ENCODE data around the gene ARFGAP3.

ARFGAP3 gene

GRCh38 chr22:42800451-42801251 lies 56.4 kb downstream of the ARFGAP3 start:
- no peak for DNase-seq
- peaks cover 8 to 41% (median 34%) of the 10 kb centered on the region in 4 experiments for H3K36me3 ChIP-seq (ENCODE audit: control insufficient read depth in 4 of 4, insufficient read depth in 4 of 4, low read length in 3 of 4)
- H3K27me3 ChIP-seq (replicated peaks in 2 of 5; ENCODE audit: control insufficient read depth in 4 of 5, insufficient read depth in 5 of 5, low read length in 4 of 5), result no peaks in the 10 kb centered on the region
- H3K4me3 ChIP-seq (ENCODE audit: control insufficient read depth in 1 of 7, extremely low read depth in 1 of 7, insufficient read depth in 4 of 7, low read depth in 2 of 7, low read length in 6 of 7), result no peak overlapping the region
- H3K4me1 ChIP-seq (ENCODE audit: control extremely low read depth in 1 of 4, control insufficient read depth in 4 of 4, insufficient read depth in 4 of 4, low read length in 3 of 4), result peaks cover 0 to 23% (median 12%) of the 10 kb centered on the region in 4 experiments
- WGBS (ENCODE audit: insufficient coverage), result 94% methylated on average over 9 of the region's 9 CpGs
- CTCF ChIA-PET, result interaction anchor here (1.0 to 1.6 kb wide), 5 partner anchors 16 to 164 kb away, joined by 3 to 4 read pairs (median 4); no protein-coding TSS in a partner anchor
- POLR2A ChIA-PET, result no interaction called here
- no peaks in the 10 kb centered on the region for H3K9me3 ChIP-seq (ENCODE audit: control extremely low read depth in 1 of 5, control insufficient read depth in 4 of 5, insufficient read depth in 2 of 5, low read depth in 1 of 5, low read length in 4 of 5)
- no peak overlapping the region for H3K27ac ChIP-seq (ENCODE audit: insufficient read depth in 1 of 2, low read depth in 1 of 2, low read length in 2 of 2, poor library complexity in 1 of 2, severe bottlenecking in 2 of 2)

- no peaks in the 10 kb centered on the region for H3K9me3 ChIP-seq (ENCODE audit: control extremely low read depth in 1 of 5, control insufficient read depth in 4 of 5, insufficient read depth in 2 of 5, low read depth in 1 of 5, low read length in 4 of 5)
- H3K4me3 ChIP-seq (ENCODE audit: control insufficient read depth in 1 of 7, extremely low read depth in 1 of 7, insufficient read depth in 4 of 7, low read depth in 2 of 7, low read length in 6 of 7), result no peak overlapping the region
- H3K27me3 ChIP-seq (replicated peaks in 2 of 5; ENCODE audit: control insufficient read depth in 4 of 5, insufficient read depth in 5 of 5, low read length in 4 of 5), result no peaks in the 10 kb centered on the region
- ChIA-PET POLR2A (no interaction called here), CTCF (interaction anchor here (1.6 kb wide), 1 partner anchor 20 kb away, joined by 4 read pairs; no protein-coding TSS in a partner anchor)
- peaks cover 10 to 36% (median 29%) of the 10 kb centered on the region in 4 experiments for H3K36me3 ChIP-seq (ENCODE audit: control insufficient read depth in 4 of 4, insufficient read depth in 4 of 4, low read length in 3 of 4)
- peaks cover 0 to 17% (median 9%) of the 10 kb centered on the region in 4 experiments for H3K4me1 ChIP-seq (ENCODE audit: control extremely low read depth in 1 of 4, control insufficient read depth in 4 of 4, insufficient read depth in 4 of 4, low read length in 3 of 4)
- 100% methylated on average over 4 of the region's 8 CpGs for WGBS (ENCODE audit: insufficient coverage)
- DNase-seq, result no peak
- H3K27ac ChIP-seq (ENCODE audit: insufficient read depth in 1 of 2, low read depth in 1 of 2, low read length in 2 of 2, poor library complexity in 1 of 2, severe bottlenecking in 2 of 2), result no peak overlapping the region
These were observed 57.3 kb downstream of the ARFGAP3 start for GRCh38 chr22:42799461-42800405.

GRCh38 chr22:42799061-42799460 lies 58.0 kb downstream of the ARFGAP3 start:
- H3K27ac ChIP-seq (ENCODE audit: insufficient read depth in 1 of 2, low read depth in 1 of 2, low read length in 2 of 2, poor library complexity in 1 of 2, severe bottlenecking in 2 of 2), result no peak overlapping the region
- WGBS (ENCODE audit: insufficient coverage), result 95% methylated on average over 10 of the region's 10 CpGs

GRCh38 chr22:42797011-42797410 lies 60.1 kb downstream of the ARFGAP3 start:
- no peaks in the 10 kb centered on the region for H3K9me3 ChIP-seq (ENCODE audit: control extremely low read depth in 1 of 5, control insufficient read depth in 4 of 5, insufficient read depth in 2 of 5, low read depth in 1 of 5, low read length in 4 of 5)
- H3K4me1 ChIP-seq (ENCODE audit: control extremely low read depth in 1 of 4, control insufficient read depth in 4 of 4, insufficient read depth in 4 of 4, low read length in 3 of 4), result peaks cover 0 to 14% (median 9%) of the 10 kb centered on the region in 4 experiments
- H3K27me3 ChIP-seq (replicated peaks in 2 of 5; ENCODE audit: control insufficient read depth in 4 of 5, insufficient read depth in 5 of 5, low read length in 4 of 5), result no peaks in the 10 kb centered on the region
- POLR2A ChIA-PET, result no interaction called here
- H3K4me3 ChIP-seq (ENCODE audit: control insufficient read depth in 1 of 7, extremely low read depth in 1 of 7, insufficient read depth in 4 of 7, low read depth in 2 of 7, low read length in 6 of 7), result no peak overlapping the region
- H3K36me3 ChIP-seq (ENCODE audit: control insufficient read depth in 4 of 4, insufficient read depth in 4 of 4, low read length in 3 of 4), result peaks cover 13 to 32% (median 24%) of the 10 kb centered on the region in 4 experiments
- peak; percentile 19 to 72 (median 62) for DNase-seq
- CTCF ChIA-PET, result interaction anchor here (0.8 to 2.9 kb wide), 4 partner anchors 10 to 176 kb away, joined by 3 to 10 read pairs (median 4); no protein-coding TSS in a partner anchor
- WGBS (ENCODE audit: insufficient coverage), result 38% methylated on average over 2 of the region's 5 CpGs
- no peak overlapping the region for H3K27ac ChIP-seq (ENCODE audit: insufficient read depth in 1 of 2, low read depth in 1 of 2, low read length in 2 of 2, poor library complexity in 1 of 2, severe bottlenecking in 2 of 2)

More at GRCh38 chr22:42799061-42799460, 58.0 kb downstream of the ARFGAP3 start:
- Histone ChIP-seq H3K9me3 (ENCODE audit: control extremely low read depth in 1 of 5, control insufficient read depth in 4 of 5, insufficient read depth in 2 of 5, low read depth in 1 of 5, low read length in 4 of 5) (no peaks in the 10 kb centered on the region), H3K4me3 (ENCODE audit: control insufficient read depth in 1 of 7, extremely low read depth in 1 of 7, insufficient read depth in 4 of 7, low read depth in 2 of 7, low read length in 6 of 7) (no peak overlapping the region), H3K36me3 (ENCODE audit: control insufficient read depth in 4 of 4, insufficient read depth in 4 of 4, low read length in 3 of 4) (peaks cover 13 to 36% (median 31%) of the 10 kb centered on the region in 4 experiments), H3K27me3 (replicated peaks in 2 of 5; ENCODE audit: control insufficient read depth in 4 of 5, insufficient read depth in 5 of 5, low read length in 4 of 5) (no peaks in the 10 kb centered on the region), H3K4me1 (ENCODE audit: control extremely low read depth in 1 of 4, control insufficient read depth in 4 of 4, insufficient read depth in 4 of 4, low read length in 3 of 4) (peaks cover 0 to 17% (median 9%) of the 10 kb centered on the region in 4 experiments)
- no peak for DNase-seq
- ChIA-PET CTCF (interaction anchor here (1.0 to 2.9 kb wide), 2 partner anchors 18 to 21 kb away, joined by 3 to 10 read pairs; no protein-coding TSS in a partner anchor), POLR2A (no interaction called here)

- DNase-seq, result peak in 1 of 3 donors; percentile 6
- H3K27ac ChIP-seq (ENCODE audit: insufficient read depth in 1 of 2, low read depth in 1 of 2, low read length in 2 of 2, poor library complexity in 1 of 2, severe bottlenecking in 2 of 2), result no peak overlapping the region
- H3K4me3 ChIP-seq (ENCODE audit: control insufficient read depth in 1 of 7, extremely low read depth in 1 of 7, insufficient read depth in 4 of 7, low read depth in 2 of 7, low read length in 6 of 7), result no peak overlapping the region
- CTCF ChIA-PET, result interaction anchor here (0.8 to 2.9 kb wide), 3 partner anchors 11 to 133 kb away, joined by 4 to 10 read pairs (median 4); no protein-coding TSS in a partner anchor
- no peaks in the 10 kb centered on the region for H3K27me3 ChIP-seq (replicated peaks in 2 of 5; ENCODE audit: control insufficient read depth in 4 of 5, insufficient read depth in 5 of 5, low read length in 4 of 5)
- no peaks in the 10 kb centered on the region for H3K9me3 ChIP-seq (ENCODE audit: control extremely low read depth in 1 of 5, control insufficient read depth in 4 of 5, insufficient read depth in 2 of 5, low read depth in 1 of 5, low read length in 4 of 5)
- POLR2A ChIA-PET, result no interaction called here
- peaks cover 0 to 16% (median 9%) of the 10 kb centered on the region in 4 experiments for H3K4me1 ChIP-seq (ENCODE audit: control extremely low read depth in 1 of 4, control insufficient read depth in 4 of 4, insufficient read depth in 4 of 4, low read length in 3 of 4)
- peaks cover 13 to 29% (median 16%) of the 10 kb centered on the region in 4 experiments for H3K36me3 ChIP-seq (ENCODE audit: control insufficient read depth in 4 of 4, insufficient read depth in 4 of 4, low read length in 3 of 4)
- 89% methylated on average over 10 of the region's 12 CpGs for WGBS (ENCODE audit: insufficient coverage)
These were observed 61.0 kb downstream of the ARFGAP3 start for GRCh38 chr22:42796081-42796480.

GRCh38 chr22:42794551-42795510 lies 62.2 kb downstream of the ARFGAP3 start:
- DNase-seq, result no peak
- H3K4me3 ChIP-seq (ENCODE audit: control insufficient read depth in 1 of 7, extremely low read depth in 1 of 7, insufficient read depth in 4 of 7, low read depth in 2 of 7, low read length in 6 of 7), result no peak overlapping the region
- H3K27me3 ChIP-seq (replicated peaks in 2 of 5; ENCODE audit: control insufficient read depth in 4 of 5, insufficient read depth in 5 of 5, low read length in 4 of 5), result no peaks in the 10 kb centered on the region
- no peaks in the 10 kb centered on the region for H3K9me3 ChIP-seq (ENCODE audit: control extremely low read depth in 1 of 5, control insufficient read depth in 4 of 5, insufficient read depth in 2 of 5, low read depth in 1 of 5, low read length in 4 of 5)
- POLR2A ChIA-PET, result no interaction called here
- no peak overlapping the region for H3K27ac ChIP-seq (ENCODE audit: insufficient read depth in 1 of 2, low read depth in 1 of 2, low read length in 2 of 2, poor library complexity in 1 of 2, severe bottlenecking in 2 of 2)
- H3K36me3 ChIP-seq (ENCODE audit: control insufficient read depth in 4 of 4, insufficient read depth in 4 of 4, low read length in 3 of 4), result peaks cover 12 to 24% (median 14%) of the 10 kb centered on the region in 4 experiments
- peaks cover 0 to 16% (median 9%) of the 10 kb centered on the region in 4 experiments for H3K4me1 ChIP-seq (ENCODE audit: control extremely low read depth in 1 of 4, control insufficient read depth in 4 of 4, insufficient read depth in 4 of 4, low read length in 3 of 4)
- 92% methylated on average over 23 of the region's 25 CpGs for WGBS (ENCODE audit: insufficient coverage)
- CTCF ChIA-PET, result interaction anchor here (0.6 to 1.0 kb wide), 2 partner anchors 26 to 197 kb away, joined by 3 read pairs; no protein-coding TSS in a partner anchor

Measured in common myeloid progenitor, CD34-positive (primary cell).